Stimulated activated CD4-positive, alpha-beta T cell treated with anti-CD3 and anti-CD28 coated beads, Interleukin-2, amount 100 ng/mL, for 24 hours (primary cell): ENCODE data around the gene GPR33.
"Not testable (repeated sequence)": the region's sequence is repeated elsewhere in the genome, so short reads cannot be mapped to it uniquely, and the experiment has no call there.

ENCODE experiments used
- DNase-seq, 2 donors: peaks; one replicate each; pipeline ENCODE4 v3.0.0-alpha.2; 2020

Gene GPR33

GRCh38 chr14:31457665-31458659 lies 29.9 kb downstream of the GPR33 start:
- no peak for DNase-seq

- DNase-seq = peak; percentile 92 to 93
Observed at GRCh38 chr14:31456841-31457664, 30.8 kb downstream of the GPR33 start, which contains the start of gene DTD2. Gene DTD2, minus strand, starts transcription at chr14:31457506. Its CDS starts 113 bp downstream, at chr14:31457393.

GRCh38 chr14:31449971-31450610 lies 37.7 kb downstream of the GPR33 start:
- no peak for DNase-seq

GRCh38 chr14:31449136-31449535 lies 38.7 kb downstream of the GPR33 start:
- no peak for DNase-seq

- no peak for DNase-seq
Observed at GRCh38 chr14:31445703-31446102, 42.1 kb downstream of the GPR33 start.

GRCh38 chr14:31442284-31442683 lies 45.6 kb downstream of the GPR33 start:
- no peak for DNase-seq

GRCh38 chr14:31441273-31442111 lies 46.3 kb downstream of the GPR33 start:
- no peak for DNase-seq

- no peak for DNase-seq
Observed at GRCh38 chr14:31440280-31440679, 47.6 kb downstream of the GPR33 start.

GRCh38 chr14:31439561-31439960 lies 48.3 kb downstream of the GPR33 start:
- no peak for DNase-seq

- DNase-seq = not testable (repeated sequence)
Observed at GRCh38 chr14:31437045-31437691, 50.7 kb downstream of the GPR33 start.

GRCh38 chr14:31435276-31435675 lies 52.6 kb downstream of the GPR33 start:
- DNase-seq = no peak
